NCI-H1092 treated with DMSO at 0.1 percent for 48 hours (cell line): Measurements from ENCODE around the gene AKR7A2.

Experiments
- DNase-seq: peaks from one replicate; lab custom pipeline; 2025; lab: John Stamatoyannopoulos, UW

The AKR7A2 gene

GRCh38 chr1:19343617-19344350 lies 31.8 kb upstream of the AKR7A2 start:
- DNase-seq, result no peak

GRCh38 chr1:19342894-19343616 lies 31.1 kb upstream of the AKR7A2 start:
- DNase-seq, result no peak

- DNase-seq, result no peak
These were observed 30.3 kb upstream of the AKR7A2 start for GRCh38 chr1:19342062-19342750.

GRCh38 chr1:19341201-19342061 lies 29.5 kb upstream of the AKR7A2 start:
- peak; percentile 40 for DNase-seq

- no peak for DNase-seq
These were observed 28.5 kb upstream of the AKR7A2 start for GRCh38 chr1:19340387-19340937.

GRCh38 chr1:19339214-19339861 lies 27.4 kb upstream of the AKR7A2 start:
- DNase-seq, result no peak

- DNase-seq, result no peak
These were observed 26.4 kb upstream of the AKR7A2 start for GRCh38 chr1:19338323-19338762.

- DNase-seq, result no peak
These were observed 25.3 kb upstream of the AKR7A2 start for GRCh38 chr1:19337289-19337688.

- DNase-seq, result no peak
These were observed 24.6 kb upstream of the AKR7A2 start for GRCh38 chr1:19336543-19336942.

- DNase-seq, result no peak
These were observed 21.8 kb upstream of the AKR7A2 start for GRCh38 chr1:19333587-19334354.

GRCh38 chr1:19332832-19333231 lies 20.9 kb upstream of the AKR7A2 start:
- no peak for DNase-seq

- DNase-seq, result no peak
These were observed 19.4 kb upstream of the AKR7A2 start for GRCh38 chr1:19331262-19331878.

GRCh38 chr1:19330449-19331135 lies 18.6 kb upstream of the AKR7A2 start:
- DNase-seq, result no peak

- DNase-seq, result no peak
These were observed 17.7 kb upstream of the AKR7A2 start for GRCh38 chr1:19329611-19330010.

GRCh38 chr1:19329188-19329587 lies 17.2 kb upstream of the AKR7A2 start:
- DNase-seq, result no peak

GRCh38 chr1:19328486-19328885 lies 16.5 kb upstream of the AKR7A2 start:
- no peak for DNase-seq

- DNase-seq, result no peak
These were observed 15.8 kb upstream of the AKR7A2 start for GRCh38 chr1:19327736-19328135.

GRCh38 chr1:19327301-19327700 lies 15.4 kb upstream of the AKR7A2 start:
- DNase-seq, result no peak

GRCh38 chr1:19326748-19327065 lies 14.8 kb upstream of the AKR7A2 start:
- no peak for DNase-seq
